COLO668 (cell line): ENCODE data around the gene TBCCD1.

Experiments
- DNase-seq: peaks from one replicate; lab custom pipeline; 2025; ENCODE audit not compliant: unreplicated experiment; lab: John Stamatoyannopoulos, UW

Gene TBCCD1

GRCh38 chr3:186567072-186567921 is at the start of gene TBCCD1:
Gene TBCCD1 (minus strand): TSS chr3:186567339. CDS start chr3:186564329, 3,010 bp downstream.
- peak; percentile 84 for DNase-seq

- DNase-seq = no peak
Observed at GRCh38 chr3:186616299-186616617, 49.1 kb upstream of the TBCCD1 start.

GRCh38 chr3:186614597-186615483 is 47.7 kb upstream of the TBCCD1 start:
- peak; percentile 57 for DNase-seq

GRCh38 chr3:186614266-186614596 is 47.1 kb upstream of the TBCCD1 start:
- no peak for DNase-seq

- no peak for DNase-seq
Observed at GRCh38 chr3:186613637-186614265, 46.6 kb upstream of the TBCCD1 start.

- no peak for DNase-seq
Observed at GRCh38 chr3:186612721-186613636, 45.8 kb upstream of the TBCCD1 start, which contains the start of gene AHSG. Gene AHSG (plus strand): TSS chr3:186613060. CDS start chr3:186613142, 82 bp downstream.

GRCh38 chr3:186612065-186612464 is 44.9 kb upstream of the TBCCD1 start:
- DNase-seq = no peak

GRCh38 chr3:186609247-186609868 is 42.2 kb upstream of the TBCCD1 start:
- no peak for DNase-seq

GRCh38 chr3:186608624-186609215 is 41.6 kb upstream of the TBCCD1 start:
- DNase-seq = no peak

GRCh38 chr3:186605561-186606545 is 38.7 kb upstream of the TBCCD1 start:
- DNase-seq = no peak

- DNase-seq = no peak
Observed at GRCh38 chr3:186605078-186605477, 37.9 kb upstream of the TBCCD1 start.

GRCh38 chr3:186603159-186603558 is 36.0 kb upstream of the TBCCD1 start:
- no peak for DNase-seq

GRCh38 chr3:186600896-186601295 is 33.8 kb upstream of the TBCCD1 start:
- no peak for DNase-seq

GRCh38 chr3:186599785-186600166 is 32.6 kb upstream of the TBCCD1 start:
- no peak for DNase-seq

- no peak for DNase-seq
Observed at GRCh38 chr3:186599142-186599784, 32.1 kb upstream of the TBCCD1 start.

- no peak for DNase-seq
Observed at GRCh38 chr3:186598794-186599141, 31.6 kb upstream of the TBCCD1 start.

- no peak for DNase-seq
Observed at GRCh38 chr3:186598108-186598784, 31.1 kb upstream of the TBCCD1 start.
